T-cell (primary cell): ENCODE results near the gene RCAN3. TPM values are rescaled to one million over a fixed set of nuclear protein-coding genes. Genes with fewer than 3 reads are reported as not detected.
"Not testable (repeated sequence)": the region's sequence is repeated elsewhere in the genome, so short reads cannot be mapped to it uniquely, and the experiment has no call there.

Source experiments
- ATAC-seq, 4 experiments: fragments of 200-7000 bp in 3 of 4; fragments of 150-1000 bp in 1 of 4; cut with Tn5 transposase; replicated peaks in 1 of 4; 1 replicate in 3 of 4; 2 replicates in 1 of 4; pipeline ENCODE4 v1.10.0; 2021; ENCODE audit warnings: moderate library complexity in 3 of 4, mild to moderate bottlenecking in 2 of 4, moderate number of reproducible peaks in 1 of 4
- CTCF ChIA-PET, 2 donors: fragments of 300-600 bp; sonication (Branson Sonifier 250); formaldehyde crosslinking; loops; one replicate each; lab custom pipeline; 2022; ENCODE audit warnings: antibody characterized with exemption in 2 of 2; lab: Charles Lee
- POLR2A ChIA-PET, 2 donors: fragments of 300-600 bp; sonication (Branson Sonifier 250); formaldehyde crosslinking; loops; one replicate each; lab custom pipeline; 2022; ENCODE audit warnings: antibody characterized with exemption in 2 of 2; lab: Charles Lee
- DNase-seq, 35 experiments: peaks; one replicate each; pipeline versions ENCODE4 v3.0.0 to v3.0.0-alpha.2; 2013 to 2023
- H3K27ac ChIP-seq: one replicate; pipeline ENCODE4 v1.5.1; 2013; ENCODE audit warnings: low read length
- H3K27me3 ChIP-seq, 2 experiments: replicated peaks in 1 of 2; 1 replicate in 1 of 2; 2 replicates in 1 of 2; pipeline versions ENCODE4 v1.6.1 to v1.7.0; 2013; ENCODE audit warnings: low read length in 1 of 2, mixed read lengths in 1 of 2; ENCODE audit not compliant: control insufficient read depth in 2 of 2, insufficient read depth in 2 of 2; ENCODE audit errors: extremely low read depth in 1 of 2
- H3K36me3 ChIP-seq, 2 donors: 1 replicate in 1 of 2; 2 replicates in 1 of 2; pipeline versions ENCODE4 v1.6.1 to v1.7.0; 2013; ENCODE audit warnings: low read length in 1 of 2; ENCODE audit not compliant: control insufficient read depth in 2 of 2, insufficient read depth in 1 of 2; ENCODE audit errors: extremely low read depth in 1 of 2
- H3K4me1 ChIP-seq, 2 experiments: 1 replicate in 1 of 2; 2 replicates in 1 of 2; pipeline versions ENCODE4 v1.6.1 to v1.7.0; 2013; ENCODE audit warnings: low read length in 2 of 2, mixed read lengths in 1 of 2; ENCODE audit not compliant: insufficient read depth in 2 of 2, control insufficient read depth in 1 of 2; ENCODE audit errors: extremely low read depth in 1 of 2
- H3K4me3 ChIP-seq, 2 donors: 1 replicate in 1 of 2; 2 replicates in 1 of 2; pipeline versions ENCODE4 v1.5.1 to v1.7.0; 2013; ENCODE audit warnings: mild to moderate bottlenecking in 2 of 2, low read length in 1 of 2, moderate library complexity in 1 of 2; ENCODE audit not compliant: control insufficient read depth in 1 of 2; ENCODE audit errors: extremely low read depth in 1 of 2
- H3K9me3 ChIP-seq: 2 replicates; pipeline ENCODE4 v1.7.0; 2013
- H3K27ac Mint-ChIP-seq, 2 donors: one replicate each; pipeline ENCODE4 v1.8.0; 2020 to 2021; ENCODE audit warnings: mild to moderate bottlenecking in 2 of 2, mixed read lengths in 2 of 2
- H3K27me3 Mint-ChIP-seq, 2 donors: one replicate each; pipeline ENCODE4 v1.8.0; 2021 to 2022; ENCODE audit warnings: mixed read lengths in 2 of 2
- H3K36me3 Mint-ChIP-seq: one replicate; pipeline ENCODE4 v1.8.0; 2021; ENCODE audit warnings: mixed read lengths
- H3K4me1 Mint-ChIP-seq, 3 donors: one replicate each; pipeline ENCODE4 v1.8.0; 2020 to 2022; ENCODE audit warnings: mixed read lengths in 3 of 3, mild to moderate bottlenecking in 1 of 3
- H3K4me3 Mint-ChIP-seq, 3 donors: one replicate each; pipeline ENCODE4 v1.8.0; 2020 to 2022; ENCODE audit warnings: mild to moderate bottlenecking in 3 of 3, mixed read lengths in 3 of 3, moderate library complexity in 3 of 3
- H3K9me3 Mint-ChIP-seq, 3 donors: one replicate each; pipeline ENCODE4 v1.8.0; 2020 to 2022; ENCODE audit warnings: mixed read lengths in 3 of 3
- WGBS: methylation state at CpG from one replicate; pipeline ENCODE4 v1.1.5; 2013; ENCODE audit warnings: missing lambda C conversion rate; ENCODE audit not compliant: insufficient coverage; 5-methylcytosine and 5-hydroxymethylcytosine counted together
- total RNA-seq, 35 experiments: library from RNA in 6 of 35; stranded (reverse) in 6 of 35; fragments of 120-200 nt in 1 of 35; gene quantifications; one replicate each; pipeline versions ENCODE4 v1.2.1 to v1.2.4 and lab custom pipeline; 2013 to 2026

RCAN3 gene
- total RNA-seq, 5 donors from 2014 or later (not counting 1 experiment from before 2014, with no cell fraction given): 149 to 202 (median 186) TPM

DNA sequence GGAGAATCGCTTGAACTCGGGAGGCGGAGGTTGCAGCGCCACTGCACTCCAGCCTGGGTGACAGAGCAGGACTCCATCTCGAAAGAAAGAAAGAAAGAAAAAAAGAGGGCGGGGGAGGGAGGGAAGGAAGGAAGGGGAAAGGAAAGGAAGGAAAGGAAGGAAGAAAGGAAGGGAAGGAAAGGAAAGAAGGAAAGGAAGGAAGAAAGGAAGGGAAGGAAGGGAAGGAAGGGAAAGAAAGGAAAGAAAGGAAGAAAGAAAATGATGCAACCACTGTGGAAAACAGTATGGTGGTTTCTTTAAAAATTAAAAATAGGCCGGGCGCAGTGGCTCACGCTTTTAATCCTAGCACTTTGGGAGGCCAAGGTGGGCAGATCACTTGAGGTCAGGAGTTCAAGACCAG lies 15.2 kb upstream of the RCAN3 start:
- DNase-seq (no peak), ATAC-seq (no peak)
- Histone ChIP-seq H3K4me1 (peaks cover 47 to 66% of the 10 kb centered on the region in 2 experiments), H3K27ac (no peak overlapping the region), H3K4me3 (no peak overlapping the region), H3K36me3 (no peaks in the 10 kb centered on the region), H3K9me3 (no peaks in the 10 kb centered on the region), H3K27me3 (peaks cover 0 to 3% of the 10 kb centered on the region in 2 experiments)
- Mint-ChIP-seq H3K36me3 (peaks cover 4% of the 10 kb centered on the region), H3K4me1 (peaks cover 73 to 76% (median 76%) of the 10 kb centered on the region in 3 donors), H3K27ac (peak overlapping the region; percentile 90 to 98), H3K9me3 (no peaks in the 10 kb centered on the region), H3K27me3 (no peaks in the 10 kb centered on the region), H3K4me3 (peak overlapping the region in 1 of 3 donors; percentile 70)
- ChIA-PET CTCF (interaction anchor here in 1 of 2 donors (0.9 to 2.3 kb wide), 3 partner anchors 14 to 58 kb away, joined by 3 to 10 read pairs (median 5); no protein-coding TSS in a partner anchor), POLR2A (interaction anchor here in 1 of 2 donors (3.2 kb wide), 1 partner anchor 15 kb away, joined by 30 read pairs; the partner anchor contains the start of gene RCAN3)
- WGBS: 92% methylated on average over 9 of the region's 9 CpGs

DNA sequence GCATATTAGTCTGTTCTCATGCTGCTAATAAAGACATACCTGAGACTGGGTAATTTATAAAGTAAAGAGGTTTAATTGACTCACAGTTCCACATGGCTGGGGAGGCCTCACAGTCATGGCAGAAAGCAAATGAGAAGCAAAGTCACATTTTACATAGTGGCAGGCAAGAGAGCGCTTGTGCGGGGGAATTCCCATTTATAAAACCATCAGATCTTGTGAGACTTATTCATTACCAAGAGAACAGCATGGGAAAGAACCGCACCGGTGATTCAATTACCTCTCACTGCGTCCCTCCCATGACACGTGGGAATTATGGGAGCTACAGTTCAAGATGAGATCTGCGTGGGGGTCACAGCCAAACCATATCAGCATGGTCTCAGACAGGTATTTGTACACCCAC lies 14.5 kb upstream of the RCAN3 start:
- peak in 7 of 35 experiments; percentile 23 to 70 (median 31) for DNase-seq
- not testable (repeated sequence) for H3K9me3 Mint-ChIP-seq
- CTCF ChIA-PET: interaction anchor here in 1 of 2 donors (0.7 kb wide), 1 partner anchor 569 kb away, joined by 3 read pairs; no protein-coding TSS in a partner anchor

DNA sequence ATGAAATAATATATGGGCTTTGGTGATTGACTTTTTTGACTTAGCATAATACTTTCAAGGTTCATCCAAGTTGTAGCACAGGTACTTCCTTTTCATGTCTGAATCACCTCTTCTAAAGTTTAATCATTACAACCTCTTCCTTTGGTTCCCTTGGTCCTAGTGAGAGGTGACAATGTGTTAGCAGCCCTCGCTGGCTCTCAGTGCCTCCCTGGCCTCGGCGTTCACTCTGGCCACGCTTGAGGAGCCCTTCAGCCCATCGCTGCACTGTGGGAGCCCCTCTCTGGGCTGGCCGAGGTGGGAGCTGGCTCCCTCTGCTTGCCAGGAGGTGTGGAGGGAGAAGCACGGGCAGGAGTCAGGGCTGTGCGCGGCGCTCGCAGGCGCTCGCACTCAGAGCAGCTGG lies 13.0 kb upstream of the RCAN3 start:
- POLR2A ChIA-PET: interaction anchor here in 1 of 2 donors (0.8 kb wide), 1 partner anchor 15 kb away, joined by 3 read pairs; no protein-coding TSS in a partner anchor
- Mint-ChIP-seq H3K27ac (peak overlapping the region; percentile 89 to 98), H3K4me1 (peaks cover 51 to 55% (median 54%) of the 10 kb centered on the region in 3 donors), H3K9me3 (no peaks in the 10 kb centered on the region), H3K4me3 (no peak overlapping the region), H3K27me3 (no peaks in the 10 kb centered on the region), H3K36me3 (peaks cover 8% of the 10 kb centered on the region)
- H3K27me3 ChIP-seq: peaks cover 0 to 6% of the 10 kb centered on the region in 2 experiments
- DNase-seq (no peak), ATAC-seq (no peak)
- H3K27ac ChIP-seq: no peak overlapping the region
- no peak overlapping the region for H3K4me3 ChIP-seq
- WGBS: 94% methylated on average over 10 of the region's 13 CpGs
- CTCF ChIA-PET: interaction anchor here in 1 of 2 donors (0.6 kb wide), 1 partner anchor 12 kb away, joined by 5 read pairs; no protein-coding TSS in a partner anchor
- H3K4me1 ChIP-seq: peaks cover 30 to 44% of the 10 kb centered on the region in 2 experiments
- no peaks in the 10 kb centered on the region for H3K9me3 ChIP-seq
- no peaks in the 10 kb centered on the region for H3K36me3 ChIP-seq

More for the DNA sequence above, 14.5 kb upstream of the RCAN3 start:
- peak in 1 of 4 experiments; percentile 42 for ATAC-seq
- POLR2A ChIA-PET: interaction anchor here in 1 of 2 donors (3.2 kb wide), 1 partner anchor 14 kb away, joined by 30 read pairs; the partner anchor contains the start of gene RCAN3
- 24% methylated on average over 4 of the region's 7 CpGs for WGBS
- not testable (repeated sequence) for H3K36me3 Mint-ChIP-seq, H3K36me3 ChIP-seq, H3K27me3 Mint-ChIP-seq, H3K4me3 ChIP-seq, H3K9me3 ChIP-seq, H3K27me3 ChIP-seq
- peak overlapping the region; percentile 89 to 98 for H3K27ac Mint-ChIP-seq
- H3K4me1 ChIP-seq: peaks cover 40 to 59% of the 10 kb centered on the region in 2 experiments
- H3K4me1 Mint-ChIP-seq: peaks cover 66 to 70% (median 69%) of the 10 kb centered on the region in 3 donors
- H3K4me3 Mint-ChIP-seq: peak overlapping the region in 1 of 3 donors; percentile 70
- peak overlapping the region; percentile 31 for H3K27ac ChIP-seq

GRCh38 chr1:24490101-24490781 lies 12.4 kb upstream of the RCAN3 start:
- Histone ChIP-seq H3K4me1 (peaks cover 24 to 38% of the 10 kb centered on the region in 2 experiments), H3K27ac (no peak overlapping the region), H3K27me3 (peaks cover 0 to 6% of the 10 kb centered on the region in 2 experiments), H3K9me3 (no peaks in the 10 kb centered on the region), H3K36me3 (no peaks in the 10 kb centered on the region), H3K4me3 (no peak overlapping the region)
- POLR2A ChIA-PET: interaction anchor here in 1 of 2 donors (0.8 to 1.1 kb wide), 3 partner anchors 10 to 35 kb away, joined by 3 to 5 read pairs (median 4); no protein-coding TSS in a partner anchor
- ATAC-seq (no peak), DNase-seq (no peak)
- Mint-ChIP-seq H3K4me1 (peaks cover 46 to 54% (median 50%) of the 10 kb centered on the region in 3 donors), H3K27me3 (no peaks in the 10 kb centered on the region), H3K9me3 (no peaks in the 10 kb centered on the region), H3K27ac (no peak overlapping the region), H3K4me3 (no peak overlapping the region), H3K36me3 (peaks cover 8% of the 10 kb centered on the region)
- 97% methylated on average over 15 of the region's 18 CpGs for WGBS
- CTCF ChIA-PET: interaction anchor here (0.6 to 1.1 kb wide), 3 partner anchors 12 to 38 kb away, joined by 3 to 5 read pairs (median 3); no protein-coding TSS in a partner anchor

DNA sequence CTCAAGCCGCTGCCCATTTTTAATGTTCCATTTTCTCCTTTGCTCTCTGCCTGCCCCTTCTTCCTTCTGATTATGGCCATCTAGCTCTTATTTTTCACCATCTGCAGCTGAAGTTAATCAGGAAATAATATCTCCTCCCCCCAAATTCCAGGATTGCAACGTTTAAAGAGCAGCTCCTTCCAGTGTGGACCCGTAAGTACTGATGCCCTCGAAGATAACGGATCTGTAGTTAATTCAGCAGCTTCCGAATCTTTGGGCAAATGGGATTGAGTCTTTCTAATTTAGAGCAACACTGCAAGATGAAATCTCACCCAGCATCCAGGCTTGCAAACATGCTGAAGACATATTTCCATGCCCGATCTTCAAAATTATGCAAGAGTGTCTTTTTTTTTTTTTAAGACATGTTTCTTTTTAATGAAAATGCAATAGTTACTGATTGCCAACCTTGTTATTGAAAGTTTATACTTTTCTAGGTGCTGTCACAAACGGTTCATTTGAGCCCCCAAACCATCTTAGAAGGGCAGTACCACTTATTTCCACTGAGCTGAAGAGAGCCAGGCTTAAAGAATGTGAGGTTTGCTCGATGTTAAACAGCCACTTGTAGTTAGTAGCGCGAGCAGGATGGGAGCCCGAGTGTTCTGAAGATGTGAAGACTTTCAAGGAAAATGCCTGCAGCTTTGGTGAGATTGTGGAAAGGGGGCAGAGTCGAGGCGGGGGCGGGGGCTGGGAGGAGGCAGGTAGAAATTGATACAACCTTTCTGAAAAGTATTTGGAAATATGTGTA lies 10.9 kb upstream of the RCAN3 start:
- ChIA-PET POLR2A (interaction anchor here in 1 of 2 donors (0.6 to 1.0 kb wide), 3 partner anchors 8 to 95 kb away, joined by 4 to 5 read pairs (median 5); no protein-coding TSS in a partner anchor), CTCF (interaction anchor here in 1 of 2 donors (0.6 to 1.1 kb wide), 4 partner anchors 15 to 986 kb away, joined by 3 to 5 read pairs (median 4); no protein-coding TSS in a partner anchor)
- H3K4me1 ChIP-seq: peaks cover 16 to 23% of the 10 kb centered on the region in 2 experiments
- no peak overlapping the region for H3K27ac ChIP-seq
- H3K27me3 ChIP-seq: peaks cover 0 to 10% of the 10 kb centered on the region in 2 experiments
- peak overlapping the region in 1 of 2 donors; percentile 7 for H3K27ac Mint-ChIP-seq
- peaks cover 32 to 41% (median 34%) of the 10 kb centered on the region in 3 donors for H3K4me1 Mint-ChIP-seq
- H3K9me3 ChIP-seq: no peaks in the 10 kb centered on the region
- H3K27me3 Mint-ChIP-seq: no peaks in the 10 kb centered on the region
- DNase-seq (no peak), ATAC-seq (peak in 1 of 4 experiments; percentile 56)
- no peak overlapping the region for H3K4me3 ChIP-seq
- H3K36me3 Mint-ChIP-seq: peaks cover 12% of the 10 kb centered on the region
- 66% methylated on average over 9 of the region's 15 CpGs for WGBS
- H3K4me3 Mint-ChIP-seq: peak overlapping the region in 1 of 3 donors; percentile 13
- H3K9me3 Mint-ChIP-seq: no peaks in the 10 kb centered on the region
- no peaks in the 10 kb centered on the region for H3K36me3 ChIP-seq
